HUES48 (cell line): Measurements from ENCODE around the gene FAHD1.

ENCODE experiments used
- H3K27ac ChIP-seq: one replicate; pipeline ENCODE4 v1.7.0; 2013; ENCODE audit warnings: low read depth, low read length, inconsistent platforms
- H3K27me3 ChIP-seq: 2 replicates; pipeline ENCODE4 v1.6.1; 2013; ENCODE audit warnings: mild to moderate bottlenecking, low read length; ENCODE audit not compliant: control insufficient read depth, insufficient read depth
- H3K36me3 ChIP-seq: 2 replicates; pipeline ENCODE4 v1.6.1; 2013; ENCODE audit warnings: low read length; ENCODE audit not compliant: control insufficient read depth, insufficient read depth
- H3K4me1 ChIP-seq: 2 replicates; pipeline ENCODE4 v1.6.1; 2013; ENCODE audit warnings: mild to moderate bottlenecking, low read length; ENCODE audit not compliant: control insufficient read depth, insufficient read depth
- H3K4me3 ChIP-seq: 2 replicates; pipeline ENCODE4 v1.5.1; 2013; ENCODE audit warnings: mild to moderate bottlenecking, low read depth, low read length
- H3K9ac ChIP-seq: 2 replicates; pipeline ENCODE4 v1.6.1; 2013; ENCODE audit warnings: mild to moderate bottlenecking, low read depth, low read length, moderate library complexity
- H3K9me3 ChIP-seq: 2 replicates; pipeline ENCODE4 v1.6.1; 2013; ENCODE audit warnings: low read length; ENCODE audit not compliant: control insufficient read depth, insufficient read depth

Gene FAHD1

GRCh38 chr16:1782408-1783264 is 44.4 kb upstream of the FAHD1 start, which contains the start of the genes NUBP2 and SPSB3:
Gene NUBP2, plus strand, starts transcription at chr16:1782960. Its CDS starts 61 bp downstream, at chr16:1783021.
Gene SPSB3, minus strand, starts transcription at chr16:1782571. Its CDS starts 1,088 bp downstream, at chr16:1781483.
- H3K27ac ChIP-seq, result peak within 1 kb of the TSS; percentile 77
- no peaks in the 10 kb centered on the region for H3K9me3 ChIP-seq
- peak within 1 kb of the TSS; percentile 79 for H3K4me3 ChIP-seq
- peaks cover 17% of the 10 kb centered on the region for H3K36me3 ChIP-seq
- peaks cover 4% of the 10 kb centered on the region; the same call in 1 of the 2 replicates for H3K4me1 ChIP-seq
- H3K27me3 ChIP-seq, result no peaks in the 10 kb centered on the region
- peak within 1 kb of the TSS; percentile 65 for H3K9ac ChIP-seq

GRCh38 chr16:1784977-1785845 is 41.8 kb upstream of the FAHD1 start:
- H3K9ac ChIP-seq, result no peak overlapping the region
- H3K4me3 ChIP-seq, result no peak overlapping the region
- peaks cover 4% of the 10 kb centered on the region; the same call in 1 of the 2 replicates for H3K4me1 ChIP-seq
- H3K36me3 ChIP-seq, result peaks cover 25% of the 10 kb centered on the region
- no peaks in the 10 kb centered on the region for H3K27me3 ChIP-seq
- H3K27ac ChIP-seq, result no peak overlapping the region
- H3K9me3 ChIP-seq, result no peaks in the 10 kb centered on the region

- no peaks in the 10 kb centered on the region for H3K27me3 ChIP-seq
- H3K9ac ChIP-seq, result no peak overlapping the region
- peaks cover 4% of the 10 kb centered on the region; the same call in 1 of the 2 replicates for H3K4me1 ChIP-seq
- H3K27ac ChIP-seq, result no peak overlapping the region
- no peaks in the 10 kb centered on the region for H3K9me3 ChIP-seq
- H3K4me3 ChIP-seq, result no peak overlapping the region
- peaks cover 21% of the 10 kb centered on the region for H3K36me3 ChIP-seq
Measured at GRCh38 chr16:1785846-1786170, 41.2 kb upstream of the FAHD1 start.

- peaks cover 2% of the 10 kb centered on the region; the same call in 1 of the 2 replicates for H3K4me1 ChIP-seq
- H3K36me3 ChIP-seq, result peaks cover 18% of the 10 kb centered on the region
- no peaks in the 10 kb centered on the region for H3K27me3 ChIP-seq
- no peak overlapping the region for H3K9ac ChIP-seq
- no peaks in the 10 kb centered on the region for H3K9me3 ChIP-seq
- no peak overlapping the region for H3K27ac ChIP-seq
- H3K4me3 ChIP-seq, result no peak overlapping the region
Measured at GRCh38 chr16:1786242-1787055, 40.6 kb upstream of the FAHD1 start.

- no peaks in the 10 kb centered on the region for H3K4me1 ChIP-seq
- H3K9me3 ChIP-seq, result no peaks in the 10 kb centered on the region
- H3K9ac ChIP-seq, result no peak overlapping the region
- H3K36me3 ChIP-seq, result peaks cover 18% of the 10 kb centered on the region
- no peaks in the 10 kb centered on the region for H3K27me3 ChIP-seq
- H3K27ac ChIP-seq, result no peak overlapping the region
- no peak overlapping the region for H3K4me3 ChIP-seq
Measured at GRCh38 chr16:1787056-1787321, 40.0 kb upstream of the FAHD1 start.

- H3K9me3 ChIP-seq, result no peaks in the 10 kb centered on the region
- H3K4me3 ChIP-seq, result no peak overlapping the region
- H3K36me3 ChIP-seq, result peaks cover 18% of the 10 kb centered on the region
- no peaks in the 10 kb centered on the region for H3K27me3 ChIP-seq
- no peak overlapping the region for H3K27ac ChIP-seq
- H3K9ac ChIP-seq, result no peak overlapping the region
- H3K4me1 ChIP-seq, result no peaks in the 10 kb centered on the region
Measured at GRCh38 chr16:1787322-1788094, 39.5 kb upstream of the FAHD1 start.

GRCh38 chr16:1788095-1788707 is 38.8 kb upstream of the FAHD1 start:
- Histone ChIP-seq H3K9me3 (no peaks in the 10 kb centered on the region), H3K4me3 (no peak overlapping the region), H3K9ac (no peak overlapping the region), H3K4me1 (no peaks in the 10 kb centered on the region), H3K27ac (no peak overlapping the region), H3K36me3 (peaks cover 18% of the 10 kb centered on the region), H3K27me3 (no peaks in the 10 kb centered on the region)

- no peaks in the 10 kb centered on the region for H3K9me3 ChIP-seq
- H3K4me1 ChIP-seq, result no peaks in the 10 kb centered on the region
- H3K9ac ChIP-seq, result no peak overlapping the region
- H3K36me3 ChIP-seq, result peaks cover 18% of the 10 kb centered on the region
- H3K27me3 ChIP-seq, result no peaks in the 10 kb centered on the region
- no peak overlapping the region for H3K4me3 ChIP-seq
- H3K27ac ChIP-seq, result no peak overlapping the region
Measured at GRCh38 chr16:1788708-1789100, 38.3 kb upstream of the FAHD1 start.

GRCh38 chr16:1789643-1790045 is 37.4 kb upstream of the FAHD1 start:
- Histone ChIP-seq H3K9ac (no peak overlapping the region), H3K27ac (no peak overlapping the region), H3K4me3 (no peak overlapping the region), H3K27me3 (no peaks in the 10 kb centered on the region), H3K9me3 (no peaks in the 10 kb centered on the region), H3K4me1 (no peaks in the 10 kb centered on the region), H3K36me3 (peaks cover 18% of the 10 kb centered on the region)

- H3K36me3 ChIP-seq, result peaks cover 18% of the 10 kb centered on the region
- no peaks in the 10 kb centered on the region for H3K4me1 ChIP-seq
- no peak overlapping the region for H3K27ac ChIP-seq
Measured at GRCh38 chr16:1790261-1790610, 36.8 kb upstream of the FAHD1 start.

More at GRCh38 chr16:1790261-1790610, 36.8 kb upstream of the FAHD1 start:
- no peaks in the 10 kb centered on the region for H3K9me3 ChIP-seq
- H3K27me3 ChIP-seq, result no peaks in the 10 kb centered on the region
- no peak overlapping the region for H3K4me3 ChIP-seq
- H3K9ac ChIP-seq, result no peak overlapping the region
